Activated T-cell treated with anti-CD3 and anti-CD28 coated beads, Interleukin-2, amount 50 U/mL, for 4 hours (primary cell): ENCODE measurements around the gene FAM193A. TPM values are rescaled to one million over a fixed set of nuclear protein-coding genes. Genes with fewer than 3 reads are reported as not detected.

Experiments used
- ATAC-seq, 2 donors: fragments of 200-7000 bp; cut with Tn5 transposase; one replicate each; pipeline ENCODE4 v1.10.0; 2021
- DNase-seq: peaks from one replicate; pipeline ENCODE4 v3.0.0-alpha.2; 2020
- H3K27me3 Mint-ChIP-seq: one replicate; pipeline ENCODE4 v1.8.0; 2021; ENCODE audit warnings: low read depth, mixed read lengths
- H3K36me3 Mint-ChIP-seq: one replicate; pipeline ENCODE4 v1.8.0; 2022; ENCODE audit warnings: mixed read lengths; ENCODE audit not compliant: insufficient read depth
- H3K4me1 Mint-ChIP-seq: one replicate; pipeline ENCODE4 v1.8.0; 2021; ENCODE audit warnings: low read depth, mixed read lengths
- H3K4me3 Mint-ChIP-seq: one replicate; pipeline ENCODE4 v1.8.0; 2021; ENCODE audit warnings: mild to moderate bottlenecking, moderate library complexity, mixed read lengths
- H3K9me3 Mint-ChIP-seq: one replicate; pipeline ENCODE4 v1.8.0; 2021; ENCODE audit warnings: mixed read lengths
- total RNA-seq, 3 donors: library from RNA; stranded (reverse); gene quantifications; one replicate each; pipeline ENCODE4 v1.2.1, GENCODE V29; 2021

Gene FAM193A
- total RNA-seq, 3 donors from 2014 or later: 24.7 to 25.3 (median 24.9) TPM

DNA sequence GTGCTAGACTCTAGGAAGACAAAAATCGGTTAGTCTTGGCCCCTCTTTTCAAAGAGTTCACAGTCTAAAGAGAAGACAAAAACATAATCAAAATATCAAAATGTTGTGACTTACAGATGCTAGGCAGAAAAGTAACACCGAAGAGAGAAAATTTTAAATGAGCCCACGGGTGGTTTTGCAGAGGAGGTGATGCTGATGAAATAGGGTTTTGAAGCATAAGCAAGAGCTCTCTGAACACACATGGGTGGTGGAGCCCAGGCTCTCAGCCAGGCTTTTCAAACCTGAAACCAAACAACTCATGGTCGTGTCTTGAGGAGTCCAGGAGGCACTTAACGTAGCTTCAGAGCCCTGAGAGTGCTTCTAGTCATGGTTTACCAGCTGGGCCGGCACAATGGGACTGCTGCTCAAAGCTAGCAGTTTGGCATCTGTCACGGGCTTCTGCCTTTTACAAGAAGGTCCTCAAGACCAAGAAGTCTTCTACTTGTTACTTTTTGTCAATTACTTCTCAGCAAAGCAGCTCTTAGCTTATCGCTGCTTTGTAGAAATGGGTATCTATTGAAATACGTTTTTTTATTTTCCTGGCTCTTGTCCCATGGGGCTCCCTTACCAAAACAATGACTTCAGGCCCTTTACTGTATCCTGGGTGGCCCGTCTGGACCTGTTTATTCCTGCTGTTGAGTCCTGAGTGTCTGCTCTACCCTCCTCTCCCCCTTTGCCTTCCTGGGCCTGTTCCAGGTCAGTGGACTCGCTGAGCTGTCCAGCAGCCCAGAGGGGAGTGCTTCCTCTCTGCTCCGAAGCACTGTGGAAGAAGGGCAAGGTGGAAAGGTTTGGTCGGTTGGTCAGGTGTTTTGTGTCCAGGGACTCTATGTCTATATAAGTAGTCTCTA lies 150.2 kb downstream of the FAM193A start:
- H3K9me3 Mint-ChIP-seq: no peaks in the 10 kb centered on the region
- no peak for ATAC-seq
- H3K27me3 Mint-ChIP-seq: no peaks in the 10 kb centered on the region
- peaks cover 51% of the 10 kb centered on the region for H3K36me3 Mint-ChIP-seq
- H3K4me1 Mint-ChIP-seq: peaks cover 22% of the 10 kb centered on the region
- no peak overlapping the region for H3K4me3 Mint-ChIP-seq
- DNase-seq: no peak

DNA sequence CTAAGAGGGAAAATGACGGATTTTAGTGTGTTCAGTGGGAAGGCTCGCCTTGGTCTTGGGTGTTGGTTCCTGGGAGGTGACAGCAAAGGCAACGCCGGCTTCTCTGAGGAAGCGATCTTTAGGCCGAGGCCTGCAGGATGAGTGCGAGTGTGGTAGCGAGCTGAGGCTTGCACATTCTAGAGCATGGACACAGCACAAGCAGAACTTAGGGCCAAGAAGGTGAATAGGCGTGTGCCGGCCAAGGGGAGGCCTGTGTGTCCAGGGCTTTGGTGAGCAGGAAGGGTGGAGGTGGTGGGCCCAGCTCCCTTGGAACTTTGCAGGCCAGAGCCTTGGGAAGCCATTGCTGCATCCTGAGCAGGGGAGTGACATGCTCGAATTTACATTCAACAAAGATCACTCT lies 151.8 kb downstream of the FAM193A start:
- Mint-ChIP-seq H3K9me3 (no peaks in the 10 kb centered on the region), H3K4me1 (peaks cover 32% of the 10 kb centered on the region), H3K27me3 (no peaks in the 10 kb centered on the region), H3K4me3 (no peak overlapping the region), H3K36me3 (peaks cover 63% of the 10 kb centered on the region)
- ATAC-seq (no peak), DNase-seq (no peak)

DNA sequence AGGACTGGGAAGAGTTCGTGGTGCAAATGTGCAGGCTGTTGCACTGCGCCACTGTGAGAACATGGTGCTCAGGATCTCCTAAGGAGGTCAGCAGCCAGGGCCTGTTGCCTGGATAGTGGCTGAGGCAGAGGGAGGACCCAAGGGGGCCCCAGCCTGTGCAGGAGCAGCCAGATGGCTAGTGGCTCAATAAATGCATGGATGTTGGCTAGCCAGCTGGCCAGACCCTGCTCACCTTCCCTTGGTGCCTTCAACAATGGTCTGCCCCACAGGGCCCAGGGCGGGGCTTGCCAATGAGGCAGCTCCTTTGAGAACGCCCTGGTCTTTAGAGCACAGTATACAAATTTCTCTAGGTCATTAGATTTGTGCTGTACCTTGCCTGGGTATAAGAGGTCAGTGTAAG lies 152.2 kb downstream of the FAM193A start:
- Mint-ChIP-seq H3K36me3 (peaks cover 63% of the 10 kb centered on the region), H3K4me1 (peaks cover 29% of the 10 kb centered on the region), H3K27me3 (no peaks in the 10 kb centered on the region), H3K9me3 (no peaks in the 10 kb centered on the region), H3K4me3 (no peak overlapping the region)
- DNase-seq (no peak), ATAC-seq (no peak)

DNA sequence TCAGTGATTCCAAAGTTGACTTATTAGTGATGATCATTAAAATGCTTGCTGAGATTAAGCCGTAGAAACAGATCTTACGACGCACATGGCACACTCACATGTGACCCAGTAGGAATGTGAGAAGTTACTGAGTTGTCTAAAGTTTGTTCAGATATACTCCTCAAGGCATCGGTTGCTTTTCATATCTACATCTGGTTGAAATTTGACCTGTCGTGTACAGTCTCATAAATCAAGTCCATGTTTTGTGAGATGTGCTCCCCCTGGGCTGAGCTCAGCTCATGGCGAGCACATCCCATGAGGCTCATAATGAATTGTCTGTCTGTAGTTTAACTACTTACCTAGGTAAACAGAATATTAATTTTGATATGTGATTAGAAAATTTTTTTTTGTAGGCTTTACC lies 152.7 kb downstream of the FAM193A start:
- peaks cover 63% of the 10 kb centered on the region for H3K36me3 Mint-ChIP-seq
- DNase-seq (no peak), ATAC-seq (no peak)
- no peaks in the 10 kb centered on the region for H3K9me3 Mint-ChIP-seq
- peaks cover 27% of the 10 kb centered on the region for H3K4me1 Mint-ChIP-seq
- no peak overlapping the region for H3K4me3 Mint-ChIP-seq
- H3K27me3 Mint-ChIP-seq: no peaks in the 10 kb centered on the region

DNA sequence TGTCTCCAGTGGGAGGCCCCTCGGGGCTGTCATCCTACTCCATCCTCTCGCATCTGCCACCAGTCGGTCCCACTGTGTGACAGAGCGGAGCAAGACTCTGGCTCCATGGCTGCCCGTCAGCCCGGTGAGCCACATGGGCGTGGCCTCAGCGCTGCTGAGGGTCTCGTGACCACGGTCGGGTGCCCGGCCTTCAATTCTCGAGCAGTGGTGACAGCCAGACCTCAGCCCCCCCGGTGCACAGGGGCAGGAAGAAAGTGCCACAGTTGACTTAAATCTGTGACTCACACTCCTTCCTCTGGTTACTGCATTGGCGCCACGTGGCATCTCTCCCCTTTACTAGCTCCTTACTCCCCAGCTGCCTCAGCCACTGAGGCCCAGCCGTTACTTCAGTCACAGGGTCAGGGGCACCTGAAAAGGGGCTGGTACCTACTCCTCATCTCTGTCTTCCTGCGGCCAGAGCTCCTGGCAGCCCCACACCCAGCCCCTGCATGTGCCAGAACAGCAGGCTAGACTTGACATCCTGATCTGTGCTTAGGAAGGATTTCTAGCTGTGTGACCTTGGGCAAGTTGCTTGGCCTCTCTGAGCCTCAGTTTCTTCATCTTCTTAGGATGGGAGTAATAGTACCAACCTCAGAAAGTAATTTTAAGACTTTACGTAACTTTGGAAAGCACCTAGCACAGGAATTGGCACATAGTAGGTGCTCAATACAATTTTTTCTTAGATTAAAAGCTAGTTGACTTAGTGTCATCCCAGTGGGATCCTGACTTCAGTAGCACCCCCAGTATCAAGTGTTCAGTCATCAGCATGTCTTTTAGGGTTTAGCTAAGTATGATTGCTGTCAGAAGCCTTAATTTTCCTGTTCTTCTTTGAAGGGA lies 153.6 kb downstream of the FAM193A start:
- peaks cover 27% of the 10 kb centered on the region for H3K4me1 Mint-ChIP-seq
- peaks cover 64% of the 10 kb centered on the region for H3K36me3 Mint-ChIP-seq
- no peaks in the 10 kb centered on the region for H3K27me3 Mint-ChIP-seq
- H3K9me3 Mint-ChIP-seq: no peaks in the 10 kb centered on the region
- ATAC-seq (peak; percentile 63 to 75), DNase-seq (peak; percentile 17)
- no peak overlapping the region for H3K4me3 Mint-ChIP-seq

DNA sequence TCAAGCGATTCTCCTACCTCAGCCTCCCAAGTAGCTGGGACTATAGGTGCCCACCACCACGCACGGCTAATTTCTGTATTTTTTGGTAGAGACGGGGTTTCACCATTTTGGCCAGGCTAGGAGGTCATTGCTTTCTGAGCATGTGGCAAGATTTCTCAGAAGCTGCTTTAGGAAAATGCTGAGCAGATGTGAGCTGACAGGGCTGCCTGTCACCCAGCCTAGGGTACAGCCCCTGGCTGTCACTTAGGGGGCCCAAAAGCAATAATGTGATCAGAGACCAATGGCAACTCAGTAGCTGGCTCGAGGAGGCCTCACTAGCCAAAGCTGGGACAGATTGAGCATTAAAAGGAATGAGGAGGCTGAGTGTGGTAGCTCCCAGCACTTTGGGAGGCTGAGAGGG lies 154.9 kb downstream of the FAM193A start:
- Mint-ChIP-seq H3K4me3 (no peak overlapping the region), H3K27me3 (no peaks in the 10 kb centered on the region), H3K4me1 (peaks cover 27% of the 10 kb centered on the region), H3K36me3 (peaks cover 57% of the 10 kb centered on the region), H3K9me3 (no peaks in the 10 kb centered on the region)
- DNase-seq: no peak
- ATAC-seq: no peak

DNA sequence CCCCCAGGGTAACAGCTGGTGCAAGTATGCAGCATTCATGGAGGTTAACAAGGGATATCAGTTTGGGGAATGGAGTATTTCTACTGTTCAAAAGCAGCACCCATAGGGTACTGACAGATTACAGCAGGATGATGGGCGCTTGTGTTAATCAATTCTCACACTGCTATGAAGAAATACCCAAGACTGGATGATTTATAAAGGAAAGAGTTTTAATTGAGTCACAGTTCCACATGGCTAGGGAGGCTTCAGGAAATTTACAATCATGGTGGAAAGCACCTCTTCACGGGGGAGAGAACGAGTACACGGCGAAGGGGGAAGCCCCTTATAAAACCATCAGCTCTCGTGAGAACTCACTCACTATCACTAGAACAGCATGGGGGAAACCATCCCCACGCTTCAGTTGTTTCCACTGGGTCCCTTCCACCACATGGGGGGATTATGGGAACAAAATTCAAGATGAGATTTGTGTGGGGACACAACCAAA lies 155.5 kb downstream of the FAM193A start:
- Mint-ChIP-seq H3K27me3 (no peaks in the 10 kb centered on the region), H3K36me3 (peaks cover 61% of the 10 kb centered on the region), H3K9me3 (no peaks in the 10 kb centered on the region), H3K4me1 (peaks cover 27% of the 10 kb centered on the region), H3K4me3 (no peak overlapping the region)
- DNase-seq (no peak), ATAC-seq (peak; percentile 81 to 84)

DNA sequence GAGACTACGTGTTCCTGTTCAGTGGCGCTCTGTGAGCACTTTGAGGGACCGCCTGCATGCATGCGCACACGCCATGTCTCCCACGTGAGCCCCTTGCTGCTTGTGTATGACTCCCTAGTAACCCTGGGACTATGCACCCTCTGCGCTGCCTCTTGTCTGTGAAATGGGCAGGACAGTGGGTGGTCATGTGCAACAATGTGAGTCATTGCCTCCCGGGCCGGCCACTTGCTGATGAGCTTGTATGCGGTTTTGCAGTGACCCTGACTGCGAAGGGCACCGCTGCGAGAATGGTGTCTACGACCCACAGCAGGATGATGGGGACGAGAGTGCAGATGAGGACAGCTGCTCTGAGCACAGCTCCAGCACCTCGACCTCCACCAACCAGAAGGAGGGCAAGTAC lies 158.2 kb downstream of the FAM193A start:
- DNase-seq (no peak), ATAC-seq (no peak)
- Mint-ChIP-seq H3K9me3 (no peaks in the 10 kb centered on the region), H3K4me1 (peaks cover 26% of the 10 kb centered on the region), H3K27me3 (no peaks in the 10 kb centered on the region), H3K4me3 (no peak overlapping the region), H3K36me3 (peaks cover 60% of the 10 kb centered on the region)

DNA sequence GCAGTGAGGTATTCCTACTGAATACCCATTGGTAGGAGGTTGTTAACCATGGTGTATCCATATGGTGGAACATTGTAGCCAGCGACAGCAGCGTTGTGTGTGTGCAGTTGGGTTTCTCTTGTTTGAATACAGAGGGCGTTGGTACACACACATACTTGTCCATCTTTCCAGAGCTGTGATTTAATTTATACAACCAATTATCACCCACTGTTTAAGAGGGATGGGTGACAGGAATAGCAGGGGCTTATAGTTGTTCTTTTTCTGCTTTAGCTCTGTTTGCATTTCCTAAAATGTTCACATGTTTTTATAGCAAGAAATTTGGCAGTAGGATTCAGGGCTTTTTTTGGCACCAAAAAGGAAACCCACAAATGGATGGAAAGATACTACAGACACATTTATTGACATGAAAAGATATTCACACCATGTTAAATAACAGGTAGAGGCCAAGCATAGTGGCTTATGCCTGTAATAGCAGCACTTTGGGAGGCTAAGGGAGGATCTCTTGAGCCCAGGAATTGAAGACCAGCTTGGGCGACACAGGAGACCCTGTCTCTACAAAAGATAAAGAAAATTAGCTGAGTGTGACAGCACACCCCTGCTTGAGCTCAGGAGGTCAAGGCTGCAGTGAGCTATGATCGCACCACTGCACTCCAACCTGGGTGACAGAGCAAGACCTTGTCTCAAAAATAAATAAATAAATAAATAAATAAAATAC lies 159.1 kb downstream of the FAM193A start:
- H3K27me3 Mint-ChIP-seq: no peaks in the 10 kb centered on the region
- H3K4me1 Mint-ChIP-seq: peaks cover 18% of the 10 kb centered on the region
- no peak for DNase-seq
- no peak overlapping the region for H3K4me3 Mint-ChIP-seq
- no peak for ATAC-seq
- H3K36me3 Mint-ChIP-seq: peaks cover 59% of the 10 kb centered on the region
- H3K9me3 Mint-ChIP-seq: no peaks in the 10 kb centered on the region

DNA sequence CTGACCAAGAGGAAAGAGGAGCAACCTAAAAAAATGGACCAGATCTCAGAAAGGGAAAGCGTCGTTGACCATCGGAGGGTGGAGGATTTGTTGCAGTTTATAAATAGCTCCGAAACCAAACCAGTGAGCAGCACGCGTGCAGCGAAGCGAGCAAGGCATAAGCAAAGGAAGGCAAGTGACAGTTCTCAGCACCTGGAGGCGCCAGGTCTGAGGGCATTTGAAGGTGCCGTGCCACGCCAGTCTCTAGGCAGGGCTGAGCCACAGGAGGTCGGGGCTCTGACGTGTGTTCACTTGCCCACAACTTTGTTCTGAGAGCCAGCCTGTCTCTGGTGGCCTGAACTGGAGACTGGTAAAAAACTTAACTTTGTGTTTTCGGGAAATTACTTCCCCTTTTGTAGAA lies 160.0 kb downstream of the FAM193A start:
- no peak for DNase-seq
- H3K9me3 Mint-ChIP-seq: no peaks in the 10 kb centered on the region
- peaks cover 58% of the 10 kb centered on the region for H3K36me3 Mint-ChIP-seq
- no peak overlapping the region for H3K4me3 Mint-ChIP-seq
- H3K4me1 Mint-ChIP-seq: peaks cover 11% of the 10 kb centered on the region
- no peak for ATAC-seq
- H3K27me3 Mint-ChIP-seq: no peaks in the 10 kb centered on the region

DNA sequence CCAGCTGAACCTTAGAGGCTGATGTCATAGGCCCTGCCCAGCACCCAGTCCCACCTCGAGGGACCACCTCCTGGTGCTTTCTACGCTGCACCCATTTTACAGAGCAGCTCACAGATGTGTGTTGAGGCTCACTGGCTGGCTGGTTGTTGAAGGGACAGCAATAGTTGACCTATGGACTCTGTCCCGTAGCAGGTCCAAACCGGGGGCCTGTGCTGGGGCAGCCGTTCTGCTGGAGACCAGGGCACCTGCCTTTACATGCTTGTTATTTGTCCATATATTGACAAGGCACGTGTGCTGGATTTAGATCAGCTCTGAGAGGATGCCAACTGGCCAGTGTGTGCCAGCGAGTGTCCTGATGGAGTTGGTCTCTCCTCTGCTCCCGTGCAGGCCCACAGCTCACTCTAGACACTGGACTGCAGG lies 161.6 kb downstream of the FAM193A start:
- no peaks in the 10 kb centered on the region for H3K27me3 Mint-ChIP-seq
- no peaks in the 10 kb centered on the region for H3K9me3 Mint-ChIP-seq
- no peaks in the 10 kb centered on the region for H3K4me1 Mint-ChIP-seq
- peaks cover 60% of the 10 kb centered on the region for H3K36me3 Mint-ChIP-seq
- no peak overlapping the region for H3K4me3 Mint-ChIP-seq
- DNase-seq (no peak), ATAC-seq (no peak)

DNA sequence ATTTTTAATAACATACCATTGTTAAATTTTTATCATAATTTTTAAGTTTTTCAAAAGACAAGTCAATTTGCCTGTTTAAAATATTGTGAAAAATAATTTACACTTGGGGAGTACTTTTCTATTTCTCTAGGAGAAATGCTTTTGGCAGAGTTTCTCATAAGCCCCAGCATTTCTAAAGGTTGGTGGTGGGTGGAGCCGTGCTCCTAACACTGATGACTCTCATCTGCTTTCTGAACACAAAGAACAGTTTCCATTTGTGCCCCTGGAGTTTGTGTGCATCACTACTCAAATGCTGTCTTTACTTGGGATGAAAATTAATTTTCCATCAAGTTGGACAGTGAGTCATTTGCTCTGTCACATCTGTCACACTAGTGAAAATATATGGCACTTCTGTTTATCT lies 162.1 kb downstream of the FAM193A start:
- H3K36me3 Mint-ChIP-seq: peaks cover 58% of the 10 kb centered on the region
- H3K27me3 Mint-ChIP-seq: no peaks in the 10 kb centered on the region
- no peaks in the 10 kb centered on the region for H3K9me3 Mint-ChIP-seq
- H3K4me1 Mint-ChIP-seq: no peaks in the 10 kb centered on the region
- no peak for ATAC-seq
- no peak for DNase-seq
- H3K4me3 Mint-ChIP-seq: no peak overlapping the region

DNA sequence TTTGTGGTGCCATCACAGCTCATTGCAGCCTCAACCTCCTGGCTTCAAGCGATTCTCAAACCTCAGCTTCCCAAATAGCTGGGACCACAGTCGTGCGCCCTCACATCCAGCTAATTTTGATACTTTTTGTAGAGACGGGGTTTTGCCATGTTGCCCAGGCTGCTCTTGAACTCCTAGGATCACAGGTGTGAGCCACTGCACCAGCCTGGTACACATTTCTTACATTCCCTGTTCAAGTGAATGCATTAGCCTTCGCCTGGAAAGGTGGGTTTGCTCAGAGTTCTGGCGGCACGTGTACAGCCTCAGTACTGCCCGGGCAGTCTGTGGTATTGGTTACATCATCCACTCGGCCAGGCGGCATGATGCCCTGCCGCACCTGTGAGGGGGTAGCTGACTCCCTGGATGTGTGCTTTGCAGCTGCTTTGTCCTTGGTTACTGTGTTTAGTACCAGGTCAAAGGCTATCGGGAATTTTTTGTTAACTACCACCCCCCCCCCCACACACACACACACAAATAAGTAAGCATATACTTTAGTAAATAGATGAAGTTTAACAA lies 162.6 kb downstream of the FAM193A start:
- DNase-seq (no peak), ATAC-seq (no peak)
- no peaks in the 10 kb centered on the region for H3K9me3 Mint-ChIP-seq
- peaks cover 53% of the 10 kb centered on the region for H3K36me3 Mint-ChIP-seq
- H3K4me3 Mint-ChIP-seq: no peak overlapping the region
- no peaks in the 10 kb centered on the region for H3K4me1 Mint-ChIP-seq
- no peaks in the 10 kb centered on the region for H3K27me3 Mint-ChIP-seq

DNA sequence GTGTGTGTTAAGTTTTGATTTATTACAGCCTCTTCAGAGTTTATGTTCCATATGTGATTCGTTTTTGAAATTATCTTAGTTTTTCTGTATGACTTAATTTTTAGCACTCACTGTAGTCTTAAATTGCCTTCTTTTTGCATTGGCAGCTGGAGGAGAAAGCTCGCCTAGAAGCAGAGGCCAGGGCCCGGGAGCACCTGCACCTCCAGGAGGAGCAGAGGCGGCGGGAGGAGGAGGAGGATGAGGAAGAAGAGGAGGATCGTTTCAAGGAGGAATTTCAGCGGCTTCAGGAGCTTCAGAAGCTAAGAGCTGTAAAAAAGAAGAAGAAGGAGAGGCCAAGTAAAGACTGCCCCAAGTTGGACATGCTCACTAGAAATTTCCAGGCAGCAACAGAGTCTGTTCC lies 163.1 kb downstream of the FAM193A start:
- DNase-seq (no peak), ATAC-seq (no peak)
- Mint-ChIP-seq H3K4me3 (no peak overlapping the region), H3K36me3 (peaks cover 50% of the 10 kb centered on the region), H3K4me1 (no peaks in the 10 kb centered on the region), H3K9me3 (no peaks in the 10 kb centered on the region), H3K27me3 (no peaks in the 10 kb centered on the region)
